Endothelial cell of umbilical vein (primary cell): ENCODE data around the gene TPCN2. TPM values are rescaled to one million over a fixed set of nuclear protein-coding genes. Genes with fewer than 3 reads are reported as not detected.

Source experiments
- BruUV-seq: library from RNA; stranded (reverse); fragments of 400-500 nt; replicated peaks from 2 replicates; lab custom pipeline; 2021; lab: Mats Ljungman, UMichigan
- CTCF ChIA-PET: fragments of 300-600, 350-600 bp; sonication (Branson Sonifier 250); formaldehyde crosslinking; loops from one replicate; lab custom pipeline; 2021; ENCODE audit warnings: antibody characterized with exemption, inconsistent platforms; lab: Charles Lee
- POLR2A ChIA-PET: fragments of 300-600, 350-600 bp; sonication (Branson Sonifier 250); formaldehyde crosslinking; loops from one replicate; lab custom pipeline; 2021; ENCODE audit warnings: antibody characterized with exemption, inconsistent platforms; lab: Charles Lee
- DNase-seq: peaks from one replicate; pipeline ENCODE4 v3.0.0-alpha.2; 2011; ENCODE audit warnings: low read depth, low spot score
- FAIRE-seq: peaks from 2 replicates; lab custom pipeline; 2011; peaks lifted over from hg19 to GRCh38; lab: Jason Lieb, UNC
- H2AFZ ChIP-seq: 2 replicates; pipeline ENCODE4 v1.6.0; 2012; ENCODE audit warnings: low read depth, low read length, control low read depth, inconsistent platforms
- H3K27ac ChIP-seq: 2 replicates; pipeline ENCODE4 v1.5.1; 2011; ENCODE audit warnings: low read depth, mild to moderate bottlenecking, control low read depth, low read length, moderate library complexity; ENCODE audit not compliant: insufficient read depth
- H3K27me3 ChIP-seq, 2 experiments: 2 replicates each; pipeline versions ENCODE4 v1.6.0 to v1.6.1; 2011; ENCODE audit warnings: low read length in 2 of 2, mixed read lengths in 1 of 2; ENCODE audit not compliant: control insufficient read depth in 2 of 2, insufficient read depth in 2 of 2
- H3K36me3 ChIP-seq, 2 experiments: 2 replicates in 1 of 2; 3 replicates in 1 of 2; pipeline ENCODE4 v1.5.1; 2011; ENCODE audit warnings: low read length in 2 of 2, mild to moderate bottlenecking in 1 of 2, moderate library complexity in 1 of 2; ENCODE audit not compliant: control insufficient read depth in 2 of 2, insufficient read depth in 2 of 2; ENCODE audit errors: extremely low read depth in 1 of 2
- H3K4me1 ChIP-seq: 3 replicates; pipeline ENCODE4 v1.5.1; 2011; ENCODE audit warnings: mild to moderate bottlenecking, low read length; ENCODE audit not compliant: control insufficient read depth, insufficient read depth; ENCODE audit errors: extremely low read depth
- H3K4me2 ChIP-seq: 2 replicates; pipeline ENCODE4 v1.6.1; 2011; ENCODE audit warnings: low read length, control low read depth, mixed read lengths; ENCODE audit not compliant: insufficient read depth
- H3K4me3 ChIP-seq, 3 experiments: fragments of 200-600 bp in 1 of 3; sonication (generic), shearing (Covaris generic) in 1 of 3; replicated peaks in 1 of 3; 2 replicates each; pipeline ENCODE4 v1.5.1; 2011 to 2016; ENCODE audit warnings: control low read depth in 3 of 3, low read length in 3 of 3, mild to moderate bottlenecking in 2 of 3, inconsistent platforms in 1 of 3, low read depth in 1 of 3, moderate library complexity in 1 of 3; ENCODE audit not compliant: insufficient read depth in 1 of 3
- H3K79me2 ChIP-seq: 2 replicates; pipeline ENCODE4 v1.6.0; 2012; ENCODE audit warnings: low read length, inconsistent platforms; ENCODE audit not compliant: control insufficient read depth, insufficient read depth
- H3K9ac ChIP-seq: replicated peaks from 2 replicates; pipeline ENCODE3; 2011; ENCODE audit warnings: low read length, control low read depth; ENCODE audit not compliant: insufficient read depth; ENCODE audit errors: extremely low read depth
- H3K9me1 ChIP-seq: replicated peaks from 3 replicates; pipeline ENCODE4 v1.6.0; 2011; ENCODE audit warnings: mild to moderate bottlenecking, low read length; ENCODE audit not compliant: control insufficient read depth, insufficient read depth; ENCODE audit errors: extremely low read depth
- H3K9me3 ChIP-seq: replicated peaks from 2 replicates; pipeline ENCODE4 v1.5.1; 2012; ENCODE audit warnings: low read length, inconsistent platforms; ENCODE audit not compliant: control insufficient read depth, insufficient read depth
- H4K20me1 ChIP-seq: replicated peaks from 2 replicates; pipeline ENCODE3; 2011; ENCODE audit warnings: mild to moderate bottlenecking, low read length; ENCODE audit not compliant: control insufficient read depth, insufficient read depth; ENCODE audit errors: extremely low read depth
- CTCF ChIP-seq, 2 donors: IDR thresholded peaks; 1 replicate in 1 of 2; 2 replicates in 1 of 2; pipeline ENCODE4 v1.5.1; 2011; ENCODE audit warnings: low read length in 2 of 2, mild to moderate bottlenecking in 2 of 2, moderate library complexity in 2 of 2, control low read depth in 1 of 2, inconsistent platforms in 1 of 2, low read depth in 1 of 2; ENCODE audit not compliant: insufficient read depth in 1 of 2; ENCODE audit errors: extremely low read depth in 1 of 2
- EZH2 ChIP-seq: IDR thresholded peaks from 2 replicates; pipeline ENCODE4 v1.6.1; 2012; ENCODE audit warnings: borderline replicate concordance, low read depth, mild to moderate bottlenecking, moderate library complexity, low read length, inconsistent platforms; ENCODE audit not compliant: severe bottlenecking
- FOS ChIP-seq: IDR thresholded peaks from 2 replicates; pipeline ENCODE4 v1.6.1; 2011; ENCODE audit warnings: mild to moderate bottlenecking, low read length, moderate library complexity, borderline replicate concordance; ENCODE audit not compliant: insufficient read depth
- GATA2 ChIP-seq: IDR thresholded peaks from 2 replicates; pipeline ENCODE4 v1.7.0; 2011; ENCODE audit warnings: low read depth, mild to moderate bottlenecking, moderate library complexity, mixed read lengths, low read length; ENCODE audit not compliant: insufficient read length, insufficient read depth
- JUN ChIP-seq: IDR thresholded peaks from 2 replicates; pipeline ENCODE4 v1.6.1; 2011; ENCODE audit warnings: borderline replicate concordance, low read depth; ENCODE audit not compliant: insufficient read length, insufficient read depth
- MAX ChIP-seq: IDR thresholded peaks from 2 replicates; pipeline ENCODE4 v1.6.1; 2011; ENCODE audit not compliant: insufficient read depth, insufficient read length
- MYC ChIP-seq: IDR thresholded peaks from one replicate; pipeline ENCODE4 v1.6.1; 2011; ENCODE audit warnings: mild to moderate bottlenecking, low read depth, low read length
- POLR2A ChIP-seq: IDR thresholded peaks from 2 replicates; pipeline ENCODE4 v1.6.1; 2012; ENCODE audit warnings: low read depth, mild to moderate bottlenecking, control low read depth, low read length
- POLR2AphosphoS5 ChIP-seq: IDR thresholded peaks from 2 replicates; pipeline ENCODE4 v1.6.1; 2012; ENCODE audit warnings: low read depth, mild to moderate bottlenecking, control low read depth, low read length, moderate library complexity; ENCODE audit not compliant: insufficient read depth
- dilution Hi-C: fragments of 300-500 bp; cut with MboI; formaldehyde crosslinking; loops from one replicate; pipeline ENCODE4 v1.15.0; 2019; ENCODE audit warnings: low sequenced_read_pairs; ENCODE audit not compliant: extremely low pct_ligation_motif_present
- intact Hi-C: fragments of 100-400 bp; cut with micrococcal nuclease; formaldehyde crosslinking; loops from one replicate; pipeline ENCODE4 v1.10.0; 2022
- polyA plus RNA-seq, 4 experiments: library from polyadenylated mRNA; depleted of rRNA in 3 of 4; stranded (reverse) in 3 of 4; unstranded in 1 of 4; fragments of >200 nt; gene quantifications; 2 replicates each; pipeline versions ENCODE4 v1.2.1 to v1.2.3, GENCODE V29; 2011 to 2012; ENCODE audit warnings: missing spikeins in 1 of 4
- total RNA-seq: library from RNA; stranded (reverse); gene quantifications from 2 replicates; pipeline ENCODE4 v1.2.3, GENCODE V29; 2021

Gene TPCN2
- total and polyA plus RNA-seq, 2 donors (not counting 3 experiments of a cell fraction or from before 2014, with no cell fraction given): 10.3 to 13.4 TPM

GRCh38 chr11:69159150-69159852 lies 110.6 kb downstream of the TPCN2 start:
- Histone ChIP-seq H3K9me3 (no peaks in the 10 kb centered on the region), H3K4me3 (no peak overlapping the region), H3K9ac (no peak overlapping the region), H3K36me3 (no peaks in the 10 kb centered on the region), H4K20me1 (no peaks in the 10 kb centered on the region), H3K9me1 (no peaks in the 10 kb centered on the region), H2AFZ (no peak overlapping the region), H3K27ac (no peak overlapping the region), H3K79me2 (no peaks in the 10 kb centered on the region), H3K27me3 (no peaks in the 10 kb centered on the region), H3K4me1 (no peaks in the 10 kb centered on the region), H3K4me2 (no peak overlapping the region)
- no TSS peak for BruUV-seq
- TF ChIP-seq CTCF (IDR thresholded peaks at IDR 0.05; ENCODE audit: extremely low read depth in 1 of 2, insufficient read depth in 1 of 2, low read depth in 1 of 2, low read length in 2 of 2): no peak
- TF ChIP-seq POLR2AphosphoS5: no peak
- no peak for TF ChIP-seq FOS
- TF ChIP-seq EZH2: no peak
- TF ChIP-seq POLR2A: no peak
- no peak for TF ChIP-seq JUN
- TF ChIP-seq MYC: no peak
- no peak for TF ChIP-seq MAX
- TF ChIP-seq GATA2: no peak
- CTCF ChIA-PET: interaction anchor here (1.5 kb wide), 1 partner anchor 28 kb away, joined by 4 read pairs; no protein-coding TSS in a partner anchor
- DNase-seq (no peak), FAIRE-seq (no peak)
- intact Hi-C loops: no loop called here
- dilution Hi-C loops: no loop called here
- POLR2A ChIA-PET: no interaction called here
